ENCODE results near the gene CCDC81.

GRCh38 chr11:86403458-86403857 is 28.8 kb downstream of the CCDC81 start:
- TF ChIP-seq REST (IDR thresholded peaks at IDR 0.05; ENCODE audit: insufficient read depth in 1 of 2, low read depth in 2 of 2, low read length in 2 of 2) (no peak), POLR2AphosphoS5 (IDR thresholded peaks at IDR 0.05; ENCODE audit: low read depth, low read length) (no peak), TAF1 (IDR thresholded peaks at IDR 0.05; ENCODE audit: borderline replicate concordance, insufficient read depth, low read length) (no peak)
